ENCODE results near the gene DCLK1.

DNA sequence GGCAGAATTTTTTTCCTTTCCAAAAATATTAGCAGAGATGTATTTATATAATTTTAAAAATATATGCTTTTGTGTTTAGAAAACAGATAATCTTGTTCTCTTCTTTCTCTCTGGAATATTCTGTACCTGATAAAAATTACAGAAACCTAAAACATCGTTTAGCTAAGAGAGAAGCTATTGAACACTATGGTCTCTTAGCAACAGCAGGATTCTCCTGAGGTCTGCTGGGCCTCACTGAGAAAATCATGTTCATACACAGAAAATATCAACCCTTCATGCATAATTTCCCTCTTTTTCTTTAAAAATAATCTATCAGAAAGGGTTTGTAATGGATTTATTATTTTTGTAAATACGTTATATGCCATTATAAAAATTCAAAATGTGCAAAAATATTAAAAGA, 242.2 kb downstream of the DCLK1 start:
- TF ChIP-seq, protein P1, sequence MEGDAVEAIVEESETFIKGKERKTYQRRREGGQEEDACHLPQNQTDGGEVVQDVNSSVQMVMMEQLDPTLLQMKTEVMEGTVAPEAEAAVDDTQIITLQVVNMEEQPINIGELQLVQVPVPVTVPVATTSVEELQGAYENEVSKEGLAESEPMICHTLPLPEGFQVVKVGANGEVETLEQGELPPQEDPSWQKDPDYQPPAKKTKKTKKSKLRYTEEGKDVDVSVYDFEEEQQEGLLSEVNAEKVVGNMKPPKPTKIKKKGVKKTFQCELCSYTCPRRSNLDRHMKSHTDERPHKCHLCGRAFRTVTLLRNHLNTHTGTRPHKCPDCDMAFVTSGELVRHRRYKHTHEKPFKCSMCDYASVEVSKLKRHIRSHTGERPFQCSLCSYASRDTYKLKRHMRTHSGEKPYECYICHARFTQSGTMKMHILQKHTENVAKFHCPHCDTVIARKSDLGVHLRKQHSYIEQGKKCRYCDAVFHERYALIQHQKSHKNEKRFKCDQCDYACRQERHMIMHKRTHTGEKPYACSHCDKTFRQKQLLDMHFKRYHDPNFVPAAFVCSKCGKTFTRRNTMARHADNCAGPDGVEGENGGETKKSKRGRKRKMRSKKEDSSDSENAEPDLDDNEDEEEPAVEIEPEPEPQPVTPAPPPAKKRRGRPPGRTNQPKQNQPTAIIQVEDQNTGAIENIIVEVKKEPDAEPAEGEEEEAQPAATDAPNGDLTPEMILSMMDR (conservative IDR thresholded peaks at IDR 0.05; ENCODE audit: low read length): no peak
- no peak for TF ChIP-seq EZH2phosphoT487 (IDR thresholded peaks at IDR 0.05; ENCODE audit: borderline replicate concordance)

All from Loucy (cell line).